Vagina (tissue), 2 donors: ENCODE measurements around the gene TUBA1B. TPM values are rescaled to one million over a fixed set of nuclear protein-coding genes. Genes with fewer than 3 reads are reported as not detected.

Source experiments
- DNase-seq, 2 donors: peaks; one replicate each; pipeline ENCODE4 v3.0.0-alpha.2; 2017; ENCODE audit errors: extremely low spot score in 2 of 2
- H3K27ac ChIP-seq: fragments of 200-600 bp; sonication (generic); one replicate; pipeline ENCODE4 v1.5.1; 2019
- H3K27me3 ChIP-seq: fragments of 200-600 bp; sonication (generic); one replicate; pipeline ENCODE4 v1.5.1; 2019
- H3K36me3 ChIP-seq, 2 donors: fragments of 200-600 bp; sonication (generic); one replicate each; pipeline ENCODE4 v1.5.1; 2017 to 2019
- H3K4me1 ChIP-seq: fragments of 200-600 bp; sonication (generic); one replicate; pipeline ENCODE4 v1.5.1; 2019
- H3K4me3 ChIP-seq, 2 donors: fragments of 200-600 bp; sonication (generic); 1 replicate in 1 of 2; 2 replicates in 1 of 2; pipeline ENCODE4 v1.5.1; 2016 to 2019
- H3K9me3 ChIP-seq: fragments of 200-600 bp; sonication (generic); one replicate; pipeline ENCODE4 v1.5.1; 2019
- CTCF ChIP-seq, 3 experiments: fragments of 450-650 bp in 2 of 3; fragments of 200-600 bp in 1 of 3; sonication (generic) in 1 of 3; IDR thresholded peaks; one replicate each; pipeline ENCODE4 v1.5.1; 2017 to 2019; ENCODE audit warnings: antibody characterized with exemption in 3 of 3, mild to moderate bottlenecking in 2 of 3, moderate library complexity in 2 of 3
- POLR2A ChIP-seq, 2 donors: fragments of 450-650 bp; IDR thresholded peaks; one replicate each; pipeline ENCODE4 v1.6.1; 2017; ENCODE audit warnings: antibody characterized with exemption in 2 of 2, mild to moderate bottlenecking in 2 of 2, moderate library complexity in 2 of 2
- POLR2AphosphoS5 ChIP-seq, 2 donors: sonication (generic); formaldehyde crosslinking; IDR thresholded peaks; one replicate each; pipeline ENCODE4 v1.9.0; 2017; ENCODE audit warnings: antibody characterized with exemption in 2 of 2, mild to moderate bottlenecking in 2 of 2, low read depth in 1 of 2; ENCODE audit not compliant: insufficient read depth in 1 of 2
- intact Hi-C: fragments of 100-400 bp; cut with DNase I; formaldehyde crosslinking; loops from one replicate; pipeline ENCODE4 v1.15.1; 2023
- total RNA-seq: library from RNA; depleted of rRNA; stranded (reverse); fragments of >200 nt; gene quantifications from one replicate; pipeline ENCODE4 v1.2.3, GENCODE V29; 2016

Gene TUBA1B
- total RNA-seq, 1 donor from 2014 or later, result 638 TPM

GRCh38 chr12:49109641-49110463 lies 21.3 kb downstream of the TUBA1B start:
- H3K27ac ChIP-seq, result peak overlapping the region; percentile 98
- H3K27me3 ChIP-seq, result no peaks in the 10 kb centered on the region
- no peak for DNase-seq
- H3K4me3 ChIP-seq, result peak overlapping the region; percentile 91 to 92
- H3K36me3 ChIP-seq, result peaks cover 0 to 2% of the 10 kb centered on the region in 2 donors
- TF ChIP-seq POLR2AphosphoS5 (IDR thresholded peaks at IDR 0.05; ENCODE audit: insufficient read depth in 1 of 2, low read depth in 1 of 2) (no peak), CTCF (IDR thresholded peaks at IDR 0.05) (no peak), POLR2A (IDR thresholded peaks at IDR 0.05) (no peak)
- H3K9me3 ChIP-seq, result no peaks in the 10 kb centered on the region
- intact Hi-C loops, result no loop called here
- peaks cover 58% of the 10 kb centered on the region for H3K4me1 ChIP-seq

- Histone ChIP-seq H3K27ac (peak overlapping the region; percentile 98), H3K27me3 (no peaks in the 10 kb centered on the region), H3K4me3 (peak overlapping the region; percentile 91 to 92), H3K36me3 (peaks cover 0 to 11% of the 10 kb centered on the region in 2 donors), H3K4me1 (peaks cover 63% of the 10 kb centered on the region), H3K9me3 (no peaks in the 10 kb centered on the region)
- intact Hi-C loops, result no loop called here
- DNase-seq, result peak in 1 of 2 donors; percentile 96
- TF ChIP-seq CTCF (IDR thresholded peaks at IDR 0.05) (no peak), POLR2AphosphoS5 (IDR thresholded peaks at IDR 0.05; ENCODE audit: insufficient read depth in 1 of 2, low read depth in 1 of 2) (peak; percentile 43 to 81), POLR2A (IDR thresholded peaks at IDR 0.05) (no peak)
These were observed 22.2 kb downstream of the TUBA1B start for GRCh38 chr12:49108958-49109404.

- no peak overlapping the region for H3K4me3 ChIP-seq
- peak overlapping the region; percentile 7 for H3K27ac ChIP-seq
- no peak for DNase-seq
- intact Hi-C loops, result loop anchor here (2.0 kb wide), 1 partner anchor 17 kb away; no protein-coding TSS in a partner anchor
- no peaks in the 10 kb centered on the region for H3K27me3 ChIP-seq
- TF ChIP-seq POLR2A (IDR thresholded peaks at IDR 0.05) (no peak), CTCF (IDR thresholded peaks at IDR 0.05) (no peak), POLR2AphosphoS5 (IDR thresholded peaks at IDR 0.05; ENCODE audit: insufficient read depth in 1 of 2, low read depth in 1 of 2) (peak; percentile 23 to 25)
- H3K36me3 ChIP-seq, result peaks cover 0 to 43% of the 10 kb centered on the region in 2 donors
- no peaks in the 10 kb centered on the region for H3K9me3 ChIP-seq
- peaks cover 56% of the 10 kb centered on the region for H3K4me1 ChIP-seq
These were observed 25.6 kb downstream of the TUBA1B start for GRCh38 chr12:49105504-49106084.

GRCh38 chr12:49104822-49105221 lies 26.4 kb downstream of the TUBA1B start:
- H3K36me3 ChIP-seq, result peaks cover 0 to 50% of the 10 kb centered on the region in 2 donors
- H3K27ac ChIP-seq, result no peak overlapping the region
- H3K27me3 ChIP-seq, result no peaks in the 10 kb centered on the region

More at GRCh38 chr12:49104822-49105221, 26.4 kb downstream of the TUBA1B start:
- TF ChIP-seq POLR2A (IDR thresholded peaks at IDR 0.05) (no peak), CTCF (IDR thresholded peaks at IDR 0.05) (no peak), POLR2AphosphoS5 (IDR thresholded peaks at IDR 0.05; ENCODE audit: insufficient read depth in 1 of 2, low read depth in 1 of 2) (no peak)
- Histone ChIP-seq H3K4me3 (no peak overlapping the region), H3K4me1 (peaks cover 55% of the 10 kb centered on the region), H3K9me3 (no peaks in the 10 kb centered on the region)
- intact Hi-C loops, result loop anchor here (2.0 kb wide), 1 partner anchor 18 kb away; no protein-coding TSS in a partner anchor
- no peak for DNase-seq
